Measurements from ENCODE around the gene AP1AR. TPM values are rescaled to one million over a fixed set of nuclear protein-coding genes. Genes with fewer than 3 reads are reported as not detected.

Gene AP1AR
- total and polyA plus RNA-seq, 2 of the 8 experiments (the other 6 are each of a cell fraction or from before 2014, with no cell fraction given) = 5.3 to 27.7 TPM

GRCh38 chr4:112199041-112199440 is 32.5 kb upstream of the AP1AR start:
- ChIA-PET CTCF (ENCODE audit: partially characterized antibody) (no interaction called here), POLR2A (ENCODE audit: partially characterized antibody) (no interaction called here)
- Histone ChIP-seq H3K18ac (ENCODE audit: extremely low read depth, low read length) (no peak overlapping the region), H3K27ac (ENCODE audit: low read depth, low read length) (no peak overlapping the region), H2BK5ac (ENCODE audit: low read depth, low read length) (no peak overlapping the region), H3K27me3 (replicated peaks in 1 of 4; ENCODE audit: control insufficient read depth in 3 of 4, extremely low read depth in 1 of 4, insufficient read depth in 3 of 4, low read length in 3 of 4) (no peaks in the 10 kb centered on the region), H3K14ac (ENCODE audit: insufficient read length) (no peak overlapping the region), H4K20me1 (replicated peaks in 1 of 2; ENCODE audit: control insufficient read depth in 1 of 2, insufficient read depth in 2 of 2, low read length in 2 of 2) (no peaks in the 10 kb centered on the region), H3K36me3 (ENCODE audit: control insufficient read depth in 2 of 4, insufficient read depth in 4 of 4, low read length in 3 of 4) (no peaks in the 10 kb centered on the region), H2BK20ac (ENCODE audit: low read length) (no peak overlapping the region), H3K23me2 (ENCODE audit: low read depth, low read length) (no peaks in the 10 kb centered on the region), H4K8ac (ENCODE audit: extremely low read depth, insufficient read depth, low read length) (no peak overlapping the region), H3K4me3 (ENCODE audit: extremely low read depth in 1 of 4, insufficient read depth in 2 of 4, low read depth in 3 of 4, low read length in 4 of 4) (no peak overlapping the region), H3K9me3 (ENCODE audit: insufficient read depth in 2 of 2, low read depth in 1 of 2, low read length in 1 of 2) (no peaks in the 10 kb centered on the region), H2BK120ac (replicated peaks; ENCODE audit: low read depth, low read length) (no peak overlapping the region), H2AFZ (ENCODE audit: low read length) (no peak overlapping the region), H4K5ac (ENCODE audit: insufficient read length, low read depth, low read length) (no peak overlapping the region), H2BK12ac (ENCODE audit: low read depth, low read length) (no peak overlapping the region), H3K4me1 (replicated peaks in 1 of 4; ENCODE audit: control insufficient read depth in 3 of 4, insufficient read depth in 4 of 4, low read length in 3 of 4) (peaks cover 0 to 6% (median 1%) of the 10 kb centered on the region in 4 experiments; a peak in 2 of 7 replicates), H3K79me1 (ENCODE audit: low read depth, low read length) (no peaks in the 10 kb centered on the region), H2AK5ac (ENCODE audit: low read depth, low read length) (no peak overlapping the region), H3K56ac (replicated peaks; ENCODE audit: insufficient read length, low read depth, low read length) (no peak overlapping the region), H3K4ac (replicated peaks; ENCODE audit: insufficient read length, low read depth, low read length) (no peak overlapping the region), H3K23ac (ENCODE audit: insufficient read length) (no peak overlapping the region), H2BK15ac (ENCODE audit: low read length) (no peak overlapping the region), H3K79me2 (ENCODE audit: control insufficient read depth in 1 of 2, insufficient read depth in 2 of 2, low read length in 2 of 2) (no peaks in the 10 kb centered on the region), H3K4me2 (ENCODE audit: insufficient read depth in 1 of 2, low read depth in 2 of 2, low read length in 2 of 2) (no peak overlapping the region), H4K91ac (replicated peaks; ENCODE audit: insufficient read length, low read length) (no peak overlapping the region), H3K9ac (replicated peaks in 1 of 4; ENCODE audit: extremely low read depth in 1 of 4, low read depth in 3 of 4, low read length in 3 of 4) (no peak overlapping the region)
- FAIRE-seq (no peak), DNase-seq (ENCODE audit: low read depth in 1 of 2, low spot score in 2 of 2) (no peak)
- WGBS, 2 experiments (ENCODE audit: extremely low coverage in 1 of 2, insufficient coverage in 1 of 2, insufficient read length in 1 of 2, insufficient replicate concordance in 2 of 2, low coverage in 1 of 2, low lambda C conversion rate in 2 of 2, missing lambda C conversion rate in 1 of 2) = 91% methylated on average over 1 of the region's 1 CpG; no CpG with 5 or more reads in 1 of the 2 experiments
- TF ChIP-seq CBX5 (IDR thresholded peaks at IDR 0.05; ENCODE audit: low read depth, low read length) = no peak
- TF ChIP-seq ZNF274 (IDR thresholded peaks at IDR 0.05; ENCODE audit: borderline replicate concordance, extremely low read depth, low read length) = no peak
- TF ChIP-seq JUN (IDR thresholded peaks at IDR 0.05; ENCODE audit: low read depth, low read length) = no peak
- no peak for TF ChIP-seq CREB1 (IDR thresholded peaks at IDR 0.05)
- TF ChIP-seq EP300 (IDR thresholded peaks at IDR 0.05; ENCODE audit: borderline replicate concordance in 1 of 2, low read depth in 2 of 2, low read length in 2 of 2) = no peak
- no peak for TF ChIP-seq ATF3 (IDR thresholded peaks at IDR 0.05; ENCODE audit: insufficient read depth, low read depth, low read length)
- TF ChIP-seq MAX (IDR thresholded peaks at IDR 0.05) = no peak
- TF ChIP-seq HDAC6 (IDR thresholded peaks at IDR 0.05; ENCODE audit: low read depth, low read length) = no peak
- TF ChIP-seq SIX5 (IDR thresholded peaks at IDR 0.05; ENCODE audit: low read depth, low read length) = no peak
- no peak for TF ChIP-seq CHD2 (IDR thresholded peaks at IDR 0.05; ENCODE audit: low read length)
- no peak for TF ChIP-seq NRF1 (IDR thresholded peaks at IDR 0.05; ENCODE audit: low read depth, low read length)
- no peak for TF ChIP-seq SUZ12 (IDR thresholded peaks at IDR 0.05; ENCODE audit: low read length)
- no peak for TF ChIP-seq KDM5A (IDR thresholded peaks at IDR 0.05; ENCODE audit: low read length)
- TF ChIP-seq CBX8 (IDR thresholded peaks at IDR 0.05; ENCODE audit: borderline replicate concordance, low read depth, low read length) = no peak
- no peak for TF ChIP-seq MAFK (IDR thresholded peaks at IDR 0.05; ENCODE audit: low read depth, low read length)
